Activated naive CD8-positive, alpha-beta T cell treated with anti-CD3 and anti-CD28 coated beads, Interleukin-2, amount 10 ng/mL, durations not matched to agents 7 days and 5 days (primary cell): ENCODE results near the gene HMX1. TPM values are rescaled to one million over a fixed set of nuclear protein-coding genes. Genes with fewer than 3 reads are reported as not detected.

Source experiments
- ATAC-seq: fragments of 150-1000 bp; cut with Tn5 transposase; one replicate; pipeline ENCODE4 v1.10.0; 2021; ENCODE audit warnings: low read depth, moderate library complexity
- POLR2A ChIA-PET: fragments of 350-600 bp; sonication (Branson Sonifier 250); formaldehyde crosslinking; loops from one replicate; lab custom pipeline; 2021; ENCODE audit warnings: antibody characterized with exemption; lab: Charles Lee
- DNase-seq: peaks from one replicate; pipeline ENCODE4 v3.0.0; 2021
- H3K27ac Mint-ChIP-seq: one replicate; pipeline ENCODE4 v1.8.0; 2022; ENCODE audit warnings: mild to moderate bottlenecking, mixed read lengths
- H3K27me3 Mint-ChIP-seq: one replicate; pipeline ENCODE4 v1.8.0; 2022; ENCODE audit warnings: mild to moderate bottlenecking, moderate library complexity, mixed read lengths
- H3K36me3 Mint-ChIP-seq: one replicate; pipeline ENCODE4 v1.8.0; 2021; ENCODE audit warnings: mild to moderate bottlenecking, mixed read lengths
- H3K4me1 Mint-ChIP-seq: one replicate; pipeline ENCODE4 v1.8.0; 2021; ENCODE audit warnings: mixed read lengths
- H3K4me3 Mint-ChIP-seq: one replicate; pipeline ENCODE4 v1.8.0; 2022; ENCODE audit warnings: mild to moderate bottlenecking, moderate library complexity, mixed read lengths
- H3K9me3 Mint-ChIP-seq: one replicate; pipeline ENCODE4 v1.8.0; 2021; ENCODE audit warnings: mixed read lengths
- total RNA-seq, 2 experiments: library from RNA; stranded (reverse); gene quantifications; one replicate each; pipeline ENCODE4 v1.2.3, GENCODE V29; 2021

The HMX1 gene
- total RNA-seq, 2 experiments from 2014 or later: not detected

DNA sequence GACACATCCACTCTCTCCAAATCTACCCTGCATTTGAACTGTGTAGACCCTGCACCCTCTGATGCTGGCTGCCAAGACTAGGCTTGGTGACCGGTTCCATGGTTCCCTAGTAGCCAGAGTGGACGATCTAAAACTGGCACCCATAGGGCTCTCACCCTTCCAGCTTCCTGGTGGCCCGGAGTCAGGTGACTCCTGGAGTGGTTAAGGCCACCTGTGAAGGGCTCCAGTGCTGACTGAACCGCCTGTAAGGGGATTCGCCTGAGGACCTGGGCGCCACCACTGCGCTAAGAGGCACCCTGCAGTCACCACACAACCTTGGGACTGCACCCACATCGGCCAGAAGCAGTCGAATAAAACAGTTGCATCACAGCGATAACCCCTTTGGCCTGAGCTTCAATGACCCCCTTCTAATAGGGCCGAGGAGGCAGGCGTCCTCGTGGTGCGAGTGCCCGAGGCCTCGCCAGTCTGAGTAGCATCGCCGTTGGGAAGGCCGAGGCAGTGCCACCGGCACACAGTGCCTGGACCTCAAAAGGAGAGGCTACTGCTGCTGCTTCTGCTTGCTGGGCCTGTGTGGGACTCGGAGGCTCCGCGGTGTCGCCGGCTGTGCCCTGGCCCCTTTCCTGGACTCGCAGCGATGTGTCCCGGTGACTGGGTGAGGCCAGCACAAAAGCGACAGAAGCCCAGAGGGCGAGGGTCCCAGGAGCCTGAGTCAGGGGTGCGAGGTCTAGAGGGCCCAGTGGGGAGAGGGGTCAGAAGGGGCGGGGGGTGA lies 6.5 kb downstream of the HMX1 start:
- POLR2A ChIA-PET: no interaction called here
- Mint-ChIP-seq H3K4me3 (no peak overlapping the region), H3K9me3 (no peaks in the 10 kb centered on the region), H3K36me3 (no peaks in the 10 kb centered on the region), H3K27ac (no peak overlapping the region), H3K4me1 (peaks cover 1% of the 10 kb centered on the region), H3K27me3 (peaks cover 63% of the 10 kb centered on the region)
- no peak for ATAC-seq
- no peak for DNase-seq

DNA sequence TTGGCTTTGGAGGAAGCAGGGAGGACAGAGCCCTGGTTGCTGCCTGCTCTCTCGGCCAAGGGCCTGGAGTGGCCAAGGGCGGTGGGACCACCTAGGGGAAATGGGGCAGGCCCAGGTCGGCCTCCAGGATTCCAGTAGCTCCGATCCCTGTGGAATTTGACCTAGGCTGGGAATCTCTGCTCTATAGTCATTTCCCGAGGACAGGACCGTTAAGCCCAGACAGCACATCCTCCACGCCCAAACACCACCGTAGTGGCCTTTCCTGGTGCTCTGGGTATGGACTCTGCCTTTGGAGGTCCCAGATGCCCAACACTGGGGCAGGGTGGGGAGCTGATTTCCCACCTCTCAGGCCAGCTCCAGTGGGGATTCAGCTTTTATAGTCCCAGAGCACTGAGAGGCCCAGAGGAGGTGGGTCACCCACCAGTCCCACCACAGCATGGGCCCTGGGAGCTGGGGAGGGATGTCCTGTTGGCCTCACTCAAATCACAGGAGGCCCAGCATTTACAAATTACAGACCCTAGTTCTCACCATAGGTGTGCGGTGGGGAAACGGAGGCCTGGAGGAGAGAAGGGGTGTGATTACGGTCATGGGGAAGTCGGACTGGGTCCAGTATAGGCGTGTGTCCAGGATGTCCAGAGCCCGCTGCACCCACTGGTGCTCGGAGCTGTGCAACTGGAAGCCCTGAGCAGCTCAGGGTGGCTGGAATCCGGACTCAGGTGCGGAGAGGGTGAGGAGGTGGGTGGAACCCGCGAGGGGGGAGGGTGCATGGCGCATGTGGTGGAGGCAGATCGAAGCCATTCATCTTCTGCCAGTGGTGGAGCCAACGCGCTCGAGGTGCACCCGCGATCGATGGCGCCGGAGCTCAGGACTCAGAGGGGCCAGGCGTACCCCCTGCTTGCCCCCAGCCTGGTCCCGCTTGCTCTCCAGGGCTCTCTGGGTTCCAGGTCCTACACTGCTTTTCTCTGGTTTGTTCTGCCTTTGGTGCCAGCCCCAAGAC lies 7.7 kb downstream of the HMX1 start:
- POLR2A ChIA-PET: no interaction called here
- H3K4me3 Mint-ChIP-seq: no peak overlapping the region
- DNase-seq: no peak
- peaks cover 63% of the 10 kb centered on the region for H3K27me3 Mint-ChIP-seq
- H3K36me3 Mint-ChIP-seq: no peaks in the 10 kb centered on the region
- no peak for ATAC-seq
- peaks cover 4% of the 10 kb centered on the region for H3K4me1 Mint-ChIP-seq
- H3K27ac Mint-ChIP-seq: no peak overlapping the region
- H3K9me3 Mint-ChIP-seq: no peaks in the 10 kb centered on the region

DNA sequence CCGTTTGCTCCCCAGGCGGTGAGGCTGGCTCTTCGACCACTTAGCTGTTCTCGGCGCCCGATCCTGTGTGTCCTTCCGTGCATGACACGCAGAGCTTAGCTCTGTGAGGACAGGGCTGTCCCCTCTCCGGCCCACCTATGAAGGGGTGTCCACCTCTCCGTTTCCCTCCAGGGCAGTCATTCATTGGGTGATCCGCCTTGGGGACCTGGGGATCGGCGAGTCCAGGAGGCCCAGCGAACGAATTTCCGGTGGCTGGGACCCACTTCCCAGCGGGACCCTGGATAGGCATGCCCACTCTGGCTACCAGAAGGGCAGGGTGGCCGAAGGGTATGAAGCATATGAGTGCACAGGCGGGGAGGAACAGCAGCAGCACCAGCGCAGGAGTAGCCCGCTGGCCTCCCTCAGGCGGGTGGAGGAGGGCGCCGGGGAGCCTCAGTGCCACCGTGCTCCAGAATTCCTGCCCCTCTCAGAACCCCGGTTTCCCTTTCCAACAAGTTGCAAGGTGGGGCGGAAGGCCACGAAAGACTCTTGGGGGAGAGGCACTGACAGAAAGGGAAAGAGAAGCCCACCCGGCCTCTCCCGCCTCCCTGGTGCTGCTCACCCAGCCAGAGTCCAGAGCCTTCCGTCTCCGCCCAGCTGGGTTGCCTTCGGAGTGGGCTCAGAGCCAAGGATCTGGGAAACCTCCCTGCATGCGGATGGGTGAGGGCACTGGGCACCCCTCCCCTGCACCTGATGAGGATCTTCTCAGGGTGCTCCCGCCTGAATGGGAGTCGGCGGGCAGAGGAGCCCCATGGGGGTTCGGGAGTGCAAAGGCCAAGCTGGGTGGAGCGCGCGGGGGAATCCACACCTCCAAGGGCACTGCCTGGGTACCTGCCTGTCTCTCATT lies 8.6 kb downstream of the HMX1 start:
- peaks cover 4% of the 10 kb centered on the region for H3K4me1 Mint-ChIP-seq
- DNase-seq (no peak), ATAC-seq (no peak)
- peaks cover under 1% of the 10 kb centered on the region for H3K36me3 Mint-ChIP-seq
- peaks cover 60% of the 10 kb centered on the region for H3K27me3 Mint-ChIP-seq
- peak overlapping the region; percentile 43 for H3K27ac Mint-ChIP-seq
- H3K4me3 Mint-ChIP-seq: no peak overlapping the region
- H3K9me3 Mint-ChIP-seq: no peaks in the 10 kb centered on the region
- POLR2A ChIA-PET: no interaction called here

DNA sequence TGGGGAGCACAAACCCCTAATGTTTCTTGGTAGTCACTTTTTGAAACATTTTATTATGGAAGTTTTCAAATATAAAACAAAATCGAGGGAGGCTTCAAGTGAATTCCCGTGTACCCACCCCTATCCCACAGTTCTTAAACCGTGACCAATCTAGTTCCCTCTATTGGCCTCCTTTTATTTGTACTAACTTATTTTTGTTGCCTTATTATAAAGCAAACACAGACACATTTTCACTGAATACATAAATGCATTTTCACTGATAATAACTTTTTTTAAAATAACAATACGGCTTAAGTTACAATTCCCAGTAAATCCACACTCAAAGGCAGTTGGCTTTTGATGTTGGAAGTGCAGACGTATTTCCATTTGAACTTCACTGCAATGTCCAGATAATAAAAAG lies 9.3 kb downstream of the HMX1 start:
- POLR2A ChIA-PET: no interaction called here
- H3K27ac Mint-ChIP-seq: no peak overlapping the region
- no peak for ATAC-seq

DNA sequence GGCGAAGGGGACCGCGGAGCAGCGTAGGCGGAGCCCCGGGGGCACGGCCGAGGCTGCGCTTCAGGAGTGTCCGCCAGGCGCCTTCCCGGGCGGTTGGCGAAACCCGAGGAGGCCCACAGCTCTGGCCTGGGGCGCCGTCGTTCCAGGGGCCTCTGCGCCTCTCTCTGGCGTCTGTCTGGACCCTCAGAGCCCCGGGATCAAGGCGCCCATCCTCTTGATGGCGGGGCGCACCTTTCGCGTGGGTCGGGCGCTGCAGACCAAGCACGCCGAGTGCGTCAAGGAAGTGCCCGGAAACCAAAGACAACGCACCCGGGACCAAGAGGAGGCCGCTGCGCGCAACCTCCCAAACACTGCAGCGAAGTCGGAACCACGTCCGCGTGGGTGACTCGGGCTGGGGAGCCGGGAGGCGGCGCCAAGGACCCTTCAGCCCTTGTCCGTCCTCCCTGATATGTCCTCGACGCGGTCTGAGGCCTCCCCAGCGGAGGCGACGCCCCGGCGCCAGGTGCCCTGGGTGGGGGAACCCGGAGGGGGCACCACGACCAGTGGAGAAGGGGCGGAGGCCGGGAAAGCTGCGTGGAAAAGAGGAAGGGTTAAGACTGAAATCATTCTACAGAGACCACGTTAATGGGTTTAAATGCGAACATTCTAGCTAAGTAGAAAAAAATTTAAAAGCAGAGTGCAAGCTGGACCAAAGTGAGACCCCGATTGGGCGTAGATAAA lies 9.9 kb downstream of the HMX1 start:
- peaks cover 1% of the 10 kb centered on the region for H3K36me3 Mint-ChIP-seq
- ATAC-seq (no peak), DNase-seq (no peak)
- H3K4me1 Mint-ChIP-seq: peaks cover 5% of the 10 kb centered on the region
- H3K9me3 Mint-ChIP-seq: no peaks in the 10 kb centered on the region
- no peak overlapping the region for H3K4me3 Mint-ChIP-seq
- peaks cover 61% of the 10 kb centered on the region for H3K27me3 Mint-ChIP-seq
- peak overlapping the region; percentile 48 for H3K27ac Mint-ChIP-seq
- POLR2A ChIA-PET: no interaction called here

More for the DNA sequence above, 9.3 kb downstream of the HMX1 start:
- no peak overlapping the region for H3K4me3 Mint-ChIP-seq
- peaks cover 4% of the 10 kb centered on the region for H3K4me1 Mint-ChIP-seq
- no peaks in the 10 kb centered on the region for H3K9me3 Mint-ChIP-seq
- peaks cover 1% of the 10 kb centered on the region for H3K36me3 Mint-ChIP-seq
- H3K27me3 Mint-ChIP-seq: peaks cover 61% of the 10 kb centered on the region
- DNase-seq: no peak

DNA sequence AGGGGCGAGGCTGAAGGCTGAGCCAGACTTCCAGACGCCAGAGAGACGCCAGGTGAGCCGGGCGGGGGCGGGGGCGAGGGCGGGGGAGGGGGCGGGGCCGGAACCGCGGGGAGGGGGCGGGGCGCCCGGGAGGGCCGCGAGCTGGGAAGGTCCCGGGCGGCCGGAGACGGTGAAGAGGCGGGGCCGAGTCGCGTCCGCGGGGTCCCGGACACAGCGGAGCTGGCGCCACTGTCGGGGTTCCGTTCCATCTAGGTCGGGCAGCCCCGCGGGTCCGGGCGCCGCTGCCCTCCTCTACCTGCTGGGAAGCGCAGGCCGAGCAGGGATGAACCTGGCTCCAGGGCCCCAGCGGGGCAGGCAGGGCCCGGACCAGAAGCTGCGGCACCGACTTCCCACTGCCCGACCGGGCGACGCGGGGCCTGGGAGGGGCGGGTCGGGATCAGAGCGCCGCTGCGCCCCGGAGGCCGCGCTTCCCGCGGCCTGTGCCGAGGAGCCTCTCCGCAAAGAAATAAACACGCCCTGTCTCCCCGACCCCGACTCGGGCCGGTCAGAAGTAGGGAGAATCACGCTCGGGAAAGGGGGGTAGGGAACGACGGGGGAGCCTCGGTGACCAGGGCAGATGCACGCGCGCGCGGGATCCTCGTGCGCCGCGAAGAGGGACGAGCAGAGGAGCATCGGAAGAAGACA lies 10.6 kb downstream of the HMX1 start:
- POLR2A ChIA-PET: no interaction called here
- peaks cover 10% of the 10 kb centered on the region for H3K4me1 Mint-ChIP-seq
- H3K36me3 Mint-ChIP-seq: peaks cover 1% of the 10 kb centered on the region
- no peaks in the 10 kb centered on the region for H3K9me3 Mint-ChIP-seq
- DNase-seq (no peak), ATAC-seq (no peak)
- H3K27ac Mint-ChIP-seq: peak overlapping the region; percentile 48
- H3K27me3 Mint-ChIP-seq: peaks cover 61% of the 10 kb centered on the region
- no peak overlapping the region for H3K4me3 Mint-ChIP-seq

DNA sequence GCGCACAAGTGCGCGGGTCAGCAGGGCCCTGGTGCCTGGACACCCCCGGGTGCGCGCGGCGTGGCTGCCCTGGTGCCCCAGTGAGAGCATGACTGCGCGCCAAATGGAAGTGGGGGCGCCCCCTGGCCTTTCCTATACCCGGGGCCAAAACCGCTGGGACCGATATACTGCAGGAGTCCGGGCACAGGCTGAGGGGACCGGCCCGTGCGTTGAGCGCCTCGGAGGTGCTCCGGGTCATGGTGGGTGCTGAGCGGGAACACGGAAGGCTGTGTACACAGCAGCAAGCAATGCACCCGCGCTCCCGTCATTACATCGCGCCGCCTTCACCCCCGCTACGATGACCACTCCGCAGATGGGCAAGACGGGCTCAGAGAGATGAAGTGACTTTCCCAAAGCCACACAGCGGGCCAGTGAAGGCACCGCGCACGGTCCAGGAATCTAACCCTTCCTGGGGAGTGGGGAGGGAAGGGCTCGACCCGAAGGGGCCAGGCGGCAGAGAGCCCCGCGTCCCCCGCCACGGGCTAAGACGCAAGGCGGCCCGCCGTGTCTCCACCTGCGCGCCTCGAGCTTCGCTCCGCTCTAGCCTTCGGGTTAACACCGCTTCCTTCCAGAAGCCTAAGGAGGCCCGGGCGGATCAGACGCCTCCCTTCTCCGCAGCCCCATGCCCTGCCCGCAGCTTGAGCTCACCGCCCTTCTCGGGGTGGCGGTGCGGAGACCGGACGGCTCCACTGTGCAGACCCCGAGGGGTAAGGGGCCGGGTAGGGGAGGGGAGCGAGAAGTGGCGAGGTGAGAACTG lies 11.3 kb downstream of the HMX1 start:
- Mint-ChIP-seq H3K27me3 (peaks cover 68% of the 10 kb centered on the region), H3K27ac (peak overlapping the region; percentile 48)
- POLR2A ChIA-PET: no interaction called here

DNA sequence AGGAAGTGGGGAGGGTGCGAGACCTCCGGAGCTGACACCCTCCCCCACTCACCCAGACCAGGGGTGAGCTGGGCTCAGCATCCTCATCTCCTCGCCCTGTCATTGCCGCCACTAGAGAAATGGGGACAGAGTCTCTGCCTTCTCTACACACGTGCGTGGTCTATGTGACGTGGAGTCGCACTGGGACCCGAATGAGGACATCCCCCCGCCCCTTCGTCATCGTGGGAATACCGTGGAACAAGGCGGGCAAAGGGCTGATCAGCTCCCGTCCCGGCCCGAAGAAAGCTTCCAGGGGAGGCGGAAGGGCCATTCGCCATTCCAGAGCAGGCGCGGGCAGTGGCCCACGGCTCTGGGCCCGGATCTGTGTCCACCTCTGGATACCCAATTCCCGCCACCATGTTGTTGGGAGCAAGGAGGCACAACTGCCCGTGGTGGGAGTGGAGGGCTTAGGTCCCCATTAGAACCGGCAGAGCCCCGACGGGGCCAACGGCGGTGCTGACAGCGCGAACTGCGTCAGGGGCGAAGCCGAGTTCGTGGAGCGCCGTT lies 12.0 kb downstream of the HMX1 start:
- Mint-ChIP-seq H3K4me3 (no peak overlapping the region), H3K27ac (peak overlapping the region; percentile 77), H3K9me3 (no peaks in the 10 kb centered on the region), H3K4me1 (peaks cover 10% of the 10 kb centered on the region), H3K27me3 (peaks cover 69% of the 10 kb centered on the region), H3K36me3 (peaks cover 1% of the 10 kb centered on the region)
- no peak for DNase-seq
- POLR2A ChIA-PET: no interaction called here
- ATAC-seq: no peak

More for the DNA sequence above, 11.3 kb downstream of the HMX1 start:
- Mint-ChIP-seq H3K4me3 (no peak overlapping the region), H3K9me3 (no peaks in the 10 kb centered on the region), H3K4me1 (peaks cover 10% of the 10 kb centered on the region), H3K36me3 (peaks cover 1% of the 10 kb centered on the region)
- DNase-seq: no peak
- no peak for ATAC-seq

DNA sequence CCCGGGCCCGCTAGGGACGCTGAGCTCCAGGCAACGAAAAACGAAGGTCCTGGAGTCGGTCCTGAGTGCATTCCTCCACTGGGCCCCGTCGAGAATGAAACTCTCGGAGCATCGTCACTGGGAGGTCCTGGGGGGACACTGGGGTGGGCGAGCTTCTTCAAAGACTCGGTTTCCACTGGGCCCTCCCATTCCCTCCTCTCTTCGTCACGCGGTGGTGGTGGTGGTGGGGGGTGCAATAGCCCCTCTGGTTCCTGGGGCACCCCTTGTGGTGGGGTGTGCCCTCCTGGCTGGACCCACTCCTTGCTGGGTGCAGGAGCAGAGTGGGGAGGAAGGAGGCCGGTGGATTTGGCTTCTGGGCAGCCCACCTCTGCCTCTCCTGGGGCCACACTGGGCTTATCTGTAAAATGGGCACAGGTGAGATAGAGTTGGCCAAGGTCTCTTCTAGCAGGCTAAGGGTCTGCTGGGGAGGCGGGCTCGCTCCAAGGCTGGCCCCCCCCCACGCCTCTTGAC lies 12.9 kb downstream of the HMX1 start:
- Mint-ChIP-seq H3K4me1 (peaks cover 10% of the 10 kb centered on the region), H3K27me3 (peaks cover 64% of the 10 kb centered on the region), H3K9me3 (no peaks in the 10 kb centered on the region), H3K27ac (no peak overlapping the region), H3K4me3 (no peak overlapping the region), H3K36me3 (peaks cover 1% of the 10 kb centered on the region)
- DNase-seq (no peak), ATAC-seq (no peak)
- POLR2A ChIA-PET: no interaction called here

DNA sequence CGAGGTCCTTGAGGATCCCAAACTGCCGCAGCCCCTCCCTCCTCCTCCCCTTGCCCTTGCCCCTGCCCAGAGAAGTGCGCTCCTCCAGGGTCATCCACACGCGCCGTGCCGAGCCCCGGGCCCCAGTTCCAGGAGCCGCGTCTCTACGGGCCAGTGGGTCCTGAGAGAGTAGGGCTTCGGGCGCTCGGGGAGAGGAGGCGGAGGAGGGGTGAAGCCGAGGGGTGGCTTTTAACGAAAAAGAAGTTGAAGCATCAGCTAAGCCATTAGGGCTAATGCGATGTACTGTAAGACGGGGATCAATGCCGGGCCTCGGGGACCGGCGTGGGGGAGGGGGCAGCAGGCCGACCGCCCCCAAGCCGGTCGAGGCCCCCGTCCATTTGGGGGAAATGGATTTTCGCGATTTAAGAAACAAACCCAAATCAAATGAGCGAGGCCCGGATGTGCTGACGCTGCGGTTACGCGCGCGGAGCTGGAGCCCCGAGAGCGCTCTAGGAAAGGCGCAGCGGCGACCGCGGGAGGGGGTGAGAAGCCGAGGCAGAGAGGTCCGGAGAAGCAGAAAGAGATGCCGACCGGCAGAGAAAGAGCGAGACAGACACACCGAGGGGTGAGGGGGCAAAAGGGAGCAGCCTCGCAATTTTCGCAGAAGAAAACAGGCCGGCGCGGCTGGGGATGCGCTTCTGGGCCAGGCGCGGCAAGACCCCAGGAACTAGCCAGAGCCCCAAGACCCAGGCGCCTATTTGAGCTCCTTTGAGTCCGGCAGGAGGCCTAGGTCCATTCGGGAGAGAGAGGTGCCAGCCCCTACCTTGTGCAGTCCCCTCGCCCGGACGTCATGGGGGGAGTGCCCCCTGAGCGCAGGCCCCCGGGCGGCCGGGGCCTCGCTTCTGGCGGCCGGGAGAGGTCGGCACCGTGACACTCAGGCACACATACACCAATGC lies 13.6 kb downstream of the HMX1 start:
- Mint-ChIP-seq H3K4me1 (peaks cover 10% of the 10 kb centered on the region), H3K27ac (peak overlapping the region; percentile 51), H3K9me3 (no peaks in the 10 kb centered on the region), H3K27me3 (peaks cover 60% of the 10 kb centered on the region), H3K36me3 (peaks cover 1% of the 10 kb centered on the region), H3K4me3 (peak overlapping the region; percentile 63)
- DNase-seq (peak; percentile 54), ATAC-seq (no peak)
- POLR2A ChIA-PET: interaction anchor here (0.5 kb wide), 1 partner anchor 20 kb away, joined by 4 read pairs; no protein-coding TSS in a partner anchor
